NCI-H187 treated with DMSO at 0.1 percent for 48 hours (cell line): ENCODE measurements around the gene NFKBIL1.
"Not testable (repeated sequence)": the region's sequence is repeated elsewhere in the genome, so short reads cannot be mapped to it uniquely, and the experiment has no call there.

ENCODE experiments used
- DNase-seq: peaks from one replicate; lab custom pipeline; 2025; lab: John Stamatoyannopoulos, UW

The NFKBIL1 gene

DNA sequence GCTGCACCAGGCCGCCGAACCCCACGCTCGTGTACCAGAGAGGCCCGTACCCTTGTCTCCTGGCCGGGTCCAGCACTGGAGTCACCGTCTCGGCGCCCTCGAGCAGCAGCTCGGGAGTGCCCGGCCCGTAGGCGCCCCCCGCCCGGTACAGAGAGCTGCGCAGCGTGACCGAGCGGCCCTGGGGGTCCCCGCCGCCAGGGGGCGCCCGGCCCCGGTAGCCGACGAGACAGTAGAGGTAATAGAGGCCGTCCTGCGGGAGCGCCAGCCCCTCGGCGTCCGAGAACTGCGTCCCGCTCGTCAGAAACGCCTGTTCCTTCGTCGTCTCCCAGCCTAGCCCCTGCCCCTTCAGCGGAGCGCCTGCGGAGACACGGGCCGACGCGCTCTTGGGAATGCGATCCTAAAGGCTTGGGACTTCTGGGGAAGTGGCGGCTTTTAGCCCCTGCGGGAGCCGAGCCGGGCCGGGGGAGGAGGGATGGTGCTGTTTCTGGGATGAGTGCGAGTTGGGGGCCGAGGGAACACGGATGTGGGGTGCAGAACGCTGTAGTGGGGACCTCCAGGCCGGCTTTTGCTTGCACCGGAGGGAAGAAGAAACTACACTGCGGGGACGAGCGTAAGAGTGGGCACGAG lies 33.5 kb downstream of the NFKBIL1 start:
- DNase-seq: no peak

DNA sequence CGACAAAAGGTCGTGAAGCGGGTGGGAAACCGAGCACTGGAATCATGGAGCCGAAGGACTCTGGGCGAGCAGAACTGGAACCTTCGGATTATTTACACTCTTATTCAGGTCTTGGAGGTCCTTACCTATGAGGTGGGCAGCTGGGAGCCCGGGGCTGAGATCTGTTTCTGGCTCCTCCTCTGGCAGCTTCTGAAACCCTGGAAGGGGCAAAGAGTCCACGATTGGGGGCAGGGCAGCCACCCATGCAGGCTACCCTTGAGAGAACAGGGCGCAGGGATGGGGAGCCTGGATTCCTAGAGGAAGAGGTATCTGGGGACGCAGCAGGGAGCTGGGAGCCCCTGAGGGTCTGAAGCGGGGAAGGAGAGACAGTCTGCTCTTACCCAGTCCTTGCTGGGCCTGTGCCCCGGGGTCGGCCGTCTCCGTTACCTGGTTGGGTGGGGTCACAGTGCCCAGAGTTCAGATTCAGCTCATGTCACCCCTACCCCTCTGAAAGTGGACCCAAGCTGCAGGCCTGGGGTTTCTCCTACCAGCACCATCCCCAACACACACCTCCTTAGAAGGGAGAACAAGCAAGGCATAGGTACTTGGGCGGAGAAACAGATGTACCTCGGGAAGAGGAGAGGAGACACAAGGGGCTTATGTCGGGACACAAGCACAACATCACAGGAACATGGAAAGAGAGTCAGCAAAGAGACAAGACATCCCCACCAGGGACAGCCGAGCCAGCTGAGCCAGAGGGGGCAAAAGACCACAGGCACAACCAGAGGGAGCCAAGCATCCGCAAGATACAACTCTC lies 34.2 kb downstream of the NFKBIL1 start:
- DNase-seq: no peak

- no peak for DNase-seq
Observed at GRCh38 chr6:31582230-31582643, 34.8 kb downstream of the NFKBIL1 start, which contains the start of gene LTB. TSS of gene LTB (minus strand) at chr6:31582424. CDS start at chr6:31582417, 7 bp downstream.

GRCh38 chr6:31585491-31585890 lies 38.1 kb downstream of the NFKBIL1 start:
- no peak for DNase-seq

GRCh38 chr6:31586008-31586407 lies 38.6 kb downstream of the NFKBIL1 start, which contains the start of gene LST1:
TSS of gene LST1 (plus strand) at chr6:31586277. CDS start at chr6:31587300, 1,023 bp downstream.
- DNase-seq: no peak

- DNase-seq: no peak
Observed at GRCh38 chr6:31586599-31587281, 39.3 kb downstream of the NFKBIL1 start.

GRCh38 chr6:31587791-31588777 lies 40.7 kb downstream of the NFKBIL1 start:
- DNase-seq: no peak

DNA sequence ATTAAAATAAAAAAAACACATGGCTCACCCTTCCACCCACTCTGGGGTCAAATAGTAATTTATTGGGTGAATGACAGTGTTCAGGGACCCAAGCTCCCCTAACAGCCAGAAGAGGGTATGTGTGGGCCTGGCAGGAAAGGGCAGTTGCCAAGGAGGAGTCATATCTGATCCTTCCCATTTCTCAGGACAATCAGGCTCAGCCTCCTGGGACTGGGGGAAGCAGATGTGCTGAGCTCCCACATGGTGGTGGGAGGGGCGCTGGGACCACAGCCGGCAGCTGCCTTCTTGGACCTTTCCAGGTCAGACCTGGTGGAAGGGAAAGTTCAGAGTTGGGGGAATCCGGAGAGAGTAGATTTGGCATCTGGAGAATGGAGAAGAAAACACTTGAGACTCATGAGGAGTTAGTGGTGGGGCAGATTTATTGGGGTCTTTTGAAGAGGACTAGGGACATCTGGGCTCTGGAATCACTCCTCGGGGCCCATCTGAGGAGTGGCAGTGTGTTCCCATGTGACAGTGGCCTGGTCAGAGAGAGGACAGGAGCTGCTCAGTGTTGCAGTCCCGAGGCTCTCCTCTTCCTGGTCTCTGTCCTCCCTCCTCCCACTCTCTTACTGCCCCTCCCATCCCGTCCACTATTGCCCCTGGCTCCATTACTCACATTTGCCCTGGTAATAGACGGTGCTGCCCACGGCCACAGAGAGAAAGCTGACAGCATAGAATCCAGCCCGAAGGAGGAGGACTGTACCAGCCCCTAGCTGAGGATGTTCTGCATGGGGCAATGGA lies 41.7 kb downstream of the NFKBIL1 start:
- no peak for DNase-seq

GRCh38 chr6:31590691-31591090 lies 43.3 kb downstream of the NFKBIL1 start:
- not testable (repeated sequence) for DNase-seq

DNA sequence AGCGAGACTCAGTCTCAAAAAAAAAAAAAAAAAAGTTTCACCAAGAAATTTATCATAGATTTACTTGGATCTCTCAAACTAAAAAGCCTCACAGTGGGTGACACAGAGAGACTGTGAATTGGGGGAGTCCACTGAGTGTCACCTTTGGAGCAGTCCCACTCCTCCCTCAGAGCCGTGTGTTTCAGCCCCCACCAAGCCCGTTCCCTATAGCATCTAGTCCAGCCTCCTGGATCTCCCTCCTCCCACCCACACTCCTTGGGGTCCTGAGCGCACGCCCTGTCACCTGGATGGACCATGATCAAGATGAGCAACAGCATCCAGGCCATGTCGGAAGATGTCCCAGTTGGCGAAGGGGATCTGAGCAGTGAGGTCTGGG lies 45.0 kb downstream of the NFKBIL1 start:
- DNase-seq: no peak

DNA sequence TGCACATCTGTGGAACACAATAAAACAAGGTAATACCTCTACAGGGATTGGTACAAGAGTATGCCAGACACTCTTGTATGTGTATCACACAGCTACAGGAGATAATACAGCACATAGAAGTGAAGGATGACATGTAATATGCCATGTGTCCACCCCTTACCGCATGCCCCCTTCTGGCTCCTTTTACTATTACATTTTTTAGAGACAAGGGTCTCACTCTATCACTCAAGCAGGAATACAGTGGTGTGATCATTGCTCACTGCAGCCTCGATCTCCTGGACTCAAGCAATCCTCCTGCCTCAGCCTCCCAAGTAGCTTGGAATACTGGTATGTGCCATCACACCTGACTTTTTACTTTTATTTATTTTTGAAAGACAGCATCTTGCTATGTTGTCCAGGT lies 49.6 kb downstream of the NFKBIL1 start:
- no peak for DNase-seq

DNA sequence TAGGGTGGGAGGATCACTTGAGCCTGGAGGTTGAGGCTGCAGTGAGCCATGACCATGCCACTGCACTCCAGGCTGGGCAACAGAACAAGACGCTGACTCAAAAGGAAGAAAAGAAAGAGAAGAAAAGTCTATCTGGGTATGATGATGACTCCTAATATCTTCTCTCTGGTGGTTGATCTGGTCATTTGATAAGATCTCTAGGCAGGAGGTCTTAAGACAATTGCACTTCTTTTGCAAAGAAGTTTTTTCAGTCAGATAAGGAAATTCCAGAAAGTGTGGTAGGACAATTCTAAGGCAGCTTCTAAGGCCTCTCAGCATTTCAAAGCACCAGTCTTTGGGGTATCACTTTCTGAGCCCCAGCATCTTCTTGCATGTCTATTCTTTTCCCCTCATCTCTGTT lies 59.9 kb downstream of the NFKBIL1 start:
- DNase-seq: no peak
